SK-N-SH treated with all-trans-retinoic acid at 6 μM for 48 hours (cell line): ENCODE measurements around the gene OPA3.

Source experiments
- ATAC-seq: fragments of 200-7000 bp; cut with Tn5 transposase; 3 replicates; pipeline ENCODE4 v1.9.1; 2020; ENCODE audit warnings: mild to moderate bottlenecking, moderate library complexity
- ARNTL ChIP-seq: fragments of 450-650 bp; formaldehyde crosslinking; IDR thresholded peaks from 2 replicates; pipeline ENCODE4 v1.5.0; 2020; ENCODE audit warnings: low read depth, mild to moderate bottlenecking, moderate library complexity, borderline replicate concordance
- ESRRG ChIP-seq: fragments of 250-450 bp; sonication (Bioruptor Pico); IDR thresholded peaks from 2 replicates; pipeline ENCODE4 v1.6.1; 2021; ENCODE audit warnings: mild to moderate bottlenecking
- GLIS3 ChIP-seq: fragments of 250-450 bp; sonication (Bioruptor Pico); IDR thresholded peaks from 2 replicates; pipeline ENCODE4 v1.5.0; 2020; ENCODE audit warnings: mild to moderate bottlenecking, moderate library complexity
- OSR1 ChIP-seq: fragments of 250-450 bp; sonication (Bioruptor Pico); IDR thresholded peaks from 2 replicates; pipeline ENCODE4 v1.8.0; 2022; ENCODE audit warnings: moderate library complexity, mild to moderate bottlenecking, inconsistent platforms
- POU6F1 ChIP-seq: fragments of 250-450 bp; sonication (Bioruptor Pico); IDR thresholded peaks from 2 replicates; pipeline ENCODE4 v1.8.0; 2021; ENCODE audit warnings: low read depth, mild to moderate bottlenecking, moderate library complexity, borderline replicate concordance
- RARB ChIP-seq: fragments of 250-450 bp; sonication (Bioruptor Pico); IDR thresholded peaks from 2 replicates; pipeline ENCODE4 v1.8.0; 2021; ENCODE audit warnings: mild to moderate bottlenecking, moderate library complexity
- TCF4 ChIP-seq: fragments of 250-450 bp; sonication (Bioruptor Pico); IDR thresholded peaks from 2 replicates; pipeline ENCODE4 v1.8.0; 2021; ENCODE audit warnings: mild to moderate bottlenecking, moderate library complexity, borderline replicate concordance
- TOX ChIP-seq: fragments of 250-450 bp; sonication (Bioruptor Pico); IDR thresholded peaks from 2 replicates; pipeline ENCODE4 v1.8.0; 2021; ENCODE audit warnings: mild to moderate bottlenecking, moderate library complexity, borderline replicate concordance
- TSHZ2 ChIP-seq: fragments of 250-450 bp; sonication (Bioruptor Pico); IDR thresholded peaks from 2 replicates; pipeline ENCODE4 v1.5.0; 2020; ENCODE audit warnings: mild to moderate bottlenecking, moderate library complexity
- ZFP3 ChIP-seq: fragments of 250-450 bp; sonication (Bioruptor Pico); IDR thresholded peaks from 2 replicates; pipeline ENCODE4 v1.5.0; 2020; ENCODE audit warnings: mild to moderate bottlenecking, moderate library complexity
- ZNF565 ChIP-seq: fragments of 450-650 bp; formaldehyde crosslinking; conservative IDR thresholded peaks from 2 replicates; pipeline ENCODE4 v1.5.0; 2020; ENCODE audit warnings: low read depth, mild to moderate bottlenecking, moderate library complexity
- ZNF8 ChIP-seq: fragments of 450-650 bp; formaldehyde crosslinking; IDR thresholded peaks from 2 replicates; pipeline ENCODE4 v1.5.0; 2020; ENCODE audit warnings: mild to moderate bottlenecking, moderate library complexity
- TF ChIP-seq, protein P1 (sequence below): fragments of 250-450 bp; sonication (Bioruptor Pico); IDR thresholded peaks from 2 replicates; pipeline ENCODE4 v1.5.1; 2020; ENCODE audit warnings: low read depth, mild to moderate bottlenecking, moderate library complexity
- TF ChIP-seq, protein P2 (sequence below): fragments of 250-450 bp; sonication (Bioruptor Pico); IDR thresholded peaks from 2 replicates; pipeline ENCODE4 v1.8.0; 2020; ENCODE audit warnings: mild to moderate bottlenecking, moderate library complexity, borderline replicate concordance

The OPA3 gene

GRCh38 chr19:45518469-45518826 is 66.2 kb downstream of the OPA3 start:
- ATAC-seq, result no peak
- TF ChIP-seq POU6F1, result no peak

DNA sequence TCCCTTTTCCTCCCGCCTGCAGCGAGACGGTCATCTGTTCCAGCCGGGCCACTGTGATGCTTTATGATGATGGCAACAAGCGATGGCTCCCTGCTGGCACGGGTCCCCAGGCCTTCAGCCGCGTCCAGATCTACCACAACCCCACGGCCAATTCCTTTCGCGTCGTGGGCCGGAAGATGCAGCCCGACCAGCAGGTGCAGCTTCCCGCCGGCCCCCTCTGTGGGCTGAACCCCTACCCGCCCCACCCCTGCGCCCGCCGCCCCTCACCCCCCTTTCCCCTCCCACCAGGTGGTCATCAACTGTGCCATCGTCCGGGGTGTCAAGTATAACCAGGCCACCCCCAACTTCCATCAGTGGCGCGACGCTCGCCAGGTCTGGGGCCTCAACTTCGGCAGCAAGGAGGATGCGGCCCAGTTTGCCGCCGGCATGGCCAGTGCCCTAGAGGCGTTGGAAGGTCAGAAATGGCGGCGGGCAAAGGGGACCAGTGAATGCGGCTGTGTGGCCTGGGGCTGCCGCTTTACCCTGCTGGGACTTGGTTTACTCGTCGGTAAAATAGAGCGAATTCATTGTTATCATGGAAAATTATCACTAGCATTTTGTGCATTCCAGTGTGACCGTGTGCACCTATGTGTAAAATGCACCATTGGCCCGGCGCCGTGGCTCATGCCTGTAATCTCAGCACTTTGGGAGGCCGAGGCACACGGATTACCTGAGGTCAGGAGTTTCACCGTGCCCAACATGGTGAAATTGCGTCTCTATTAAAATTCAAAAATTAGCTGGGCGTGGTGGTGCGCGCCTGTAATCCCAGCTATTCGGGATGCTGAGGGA is 66.7 kb downstream of the OPA3 start:
- ATAC-seq, result no peak
- TF ChIP-seq RARB (CRISPR knock-in tag), result no peak
- no peak for TF ChIP-seq TCF4 (CRISPR knock-in tag)
- no peak for TF ChIP-seq ARNTL (CRISPR knock-in tag)
- no peak for TF ChIP-seq TOX
- TF ChIP-seq, protein P1, sequence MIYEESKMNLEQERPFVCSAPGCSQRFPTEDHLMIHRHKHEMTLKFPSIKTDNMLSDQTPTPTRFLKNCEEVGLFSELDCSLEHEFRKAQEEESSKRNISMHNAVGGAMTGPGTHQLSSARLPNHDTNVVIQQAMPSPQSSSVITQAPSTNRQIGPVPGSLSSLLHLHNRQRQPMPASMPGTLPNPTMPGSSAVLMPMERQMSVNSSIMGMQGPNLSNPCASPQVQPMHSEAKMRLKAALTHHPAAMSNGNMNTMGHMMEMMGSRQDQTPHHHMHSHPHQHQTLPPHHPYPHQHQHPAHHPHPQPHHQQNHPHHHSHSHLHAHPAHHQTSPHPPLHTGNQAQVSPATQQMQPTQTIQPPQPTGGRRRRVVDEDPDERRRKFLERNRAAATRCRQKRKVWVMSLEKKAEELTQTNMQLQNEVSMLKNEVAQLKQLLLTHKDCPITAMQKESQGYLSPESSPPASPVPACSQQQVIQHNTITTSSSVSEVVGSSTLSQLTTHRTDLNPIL (CRISPR knock-in tag), result no peak
- TF ChIP-seq, protein P2, sequence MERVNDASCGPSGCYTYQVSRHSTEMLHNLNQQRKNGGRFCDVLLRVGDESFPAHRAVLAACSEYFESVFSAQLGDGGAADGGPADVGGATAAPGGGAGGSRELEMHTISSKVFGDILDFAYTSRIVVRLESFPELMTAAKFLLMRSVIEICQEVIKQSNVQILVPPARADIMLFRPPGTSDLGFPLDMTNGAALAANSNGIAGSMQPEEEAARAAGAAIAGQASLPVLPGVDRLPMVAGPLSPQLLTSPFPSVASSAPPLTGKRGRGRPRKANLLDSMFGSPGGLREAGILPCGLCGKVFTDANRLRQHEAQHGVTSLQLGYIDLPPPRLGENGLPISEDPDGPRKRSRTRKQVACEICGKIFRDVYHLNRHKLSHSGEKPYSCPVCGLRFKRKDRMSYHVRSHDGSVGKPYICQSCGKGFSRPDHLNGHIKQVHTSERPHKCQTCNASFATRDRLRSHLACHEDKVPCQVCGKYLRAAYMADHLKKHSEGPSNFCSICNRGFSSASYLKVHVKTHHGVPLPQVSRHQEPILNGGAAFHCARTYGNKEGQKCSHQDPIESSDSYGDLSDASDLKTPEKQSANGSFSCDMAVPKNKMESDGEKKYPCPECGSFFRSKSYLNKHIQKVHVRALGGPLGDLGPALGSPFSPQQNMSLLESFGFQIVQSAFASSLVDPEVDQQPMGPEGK, result no peak
- TF ChIP-seq ESRRG (CRISPR knock-in tag), result no peak
- no peak for TF ChIP-seq ZFP3 (CRISPR knock-in tag)
- TF ChIP-seq ZNF8 (CRISPR knock-in tag), result no peak
- no peak for TF ChIP-seq ZNF565 (CRISPR knock-in tag)
- TF ChIP-seq TSHZ2 (CRISPR knock-in tag), result no peak
- TF ChIP-seq, all 23 proteins: peak for 0

DNA sequence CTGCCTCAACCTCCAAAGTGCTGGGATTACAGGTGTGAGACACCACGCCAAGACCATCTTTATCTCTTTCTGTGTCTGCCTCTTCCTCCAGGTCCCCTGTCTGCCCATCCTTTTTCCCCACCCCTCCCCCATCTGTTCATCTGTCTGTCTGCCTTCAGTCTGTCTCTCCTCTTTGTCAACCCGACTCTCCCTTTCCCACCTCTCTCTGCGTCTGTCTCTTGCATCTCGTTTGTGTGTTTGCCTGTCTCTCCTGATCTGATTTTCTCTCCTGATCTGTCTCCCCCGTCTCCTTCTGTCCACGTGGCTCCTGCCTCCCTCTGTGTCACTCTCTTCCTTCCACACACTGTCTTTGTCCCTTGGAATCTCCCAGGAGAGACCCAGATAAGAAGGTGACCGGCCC is 67.4 kb downstream of the OPA3 start:
- TF ChIP-seq ESRRG (CRISPR knock-in tag), result no peak
- no peak for TF ChIP-seq ZNF565 (CRISPR knock-in tag)
- ATAC-seq, result no peak

DNA sequence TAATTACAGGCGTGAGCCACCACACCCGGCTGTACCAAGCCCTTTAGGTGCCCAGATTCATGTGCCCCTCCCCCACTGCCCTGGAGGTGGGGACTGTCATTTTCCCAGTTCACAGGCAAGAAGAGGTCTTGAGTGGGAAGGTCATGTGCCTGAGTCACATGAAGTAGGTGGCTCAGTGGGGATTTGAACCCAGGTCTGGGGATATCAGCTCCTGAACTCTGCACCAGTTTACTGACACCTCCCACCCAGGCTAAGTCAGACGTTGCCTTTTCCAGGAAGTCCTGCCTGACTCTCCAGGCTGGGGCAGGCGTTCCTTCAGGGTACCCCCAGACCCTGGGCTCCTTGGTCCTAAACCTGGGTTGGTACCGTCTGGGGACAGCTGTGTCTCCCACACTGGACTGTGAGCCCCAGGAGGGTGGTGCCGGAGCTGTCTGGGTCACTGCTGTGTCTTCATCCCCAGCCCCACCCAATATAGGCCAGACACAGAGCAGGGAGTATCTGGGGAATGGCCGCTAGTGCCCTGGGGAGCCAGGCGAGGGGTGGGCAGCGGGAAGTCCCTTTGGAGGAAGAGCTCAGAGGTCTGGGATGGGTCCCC is 68.7 kb downstream of the OPA3 start:
- ATAC-seq, result no peak
- TF ChIP-seq ZNF8 (CRISPR knock-in tag) (no peak), GLIS3 (CRISPR knock-in tag) (no peak), ARNTL (CRISPR knock-in tag) (no peak), OSR1 (no peak)
- TF ChIP-seq, protein P2, result no peak
- TF ChIP-seq, protein P1 (CRISPR knock-in tag), result no peak
